HTR-8/SVneo (cell line): ENCODE data around the gene SPTBN5.

Source experiments
- DNase-seq: peaks from one replicate; pipeline ENCODE4 v3.0.0; 2011; ENCODE audit warnings: low spot score, mixed read lengths; ENCODE audit not compliant: insufficient read length
- FAIRE-seq: peaks from 2 replicates; lab custom pipeline; 2011; peaks lifted over from hg19 to GRCh38; lab: Jason Lieb, UNC

Gene SPTBN5

DNA sequence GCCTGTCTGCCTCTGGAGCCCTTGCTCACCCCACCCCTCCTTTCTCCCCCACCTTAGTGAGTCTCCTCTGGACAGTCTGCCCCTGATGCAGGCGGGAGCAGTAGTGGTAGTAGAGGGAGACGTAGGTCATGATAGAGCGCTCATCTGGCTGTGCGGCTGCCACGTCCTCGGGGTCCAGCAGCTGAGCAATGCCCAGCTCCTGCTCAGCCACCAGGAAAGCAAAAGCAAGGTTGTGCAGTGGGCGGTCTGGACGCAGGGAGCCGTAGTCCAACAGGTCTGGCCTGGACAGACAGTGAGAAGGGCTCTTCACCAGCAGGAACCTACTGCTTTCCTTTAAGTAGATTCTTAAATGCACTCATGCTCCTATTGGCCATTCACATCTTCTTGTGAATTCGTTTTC is 6.7 kb downstream of the SPTBN5 start:
- no peak for DNase-seq
- FAIRE-seq: no peak

DNA sequence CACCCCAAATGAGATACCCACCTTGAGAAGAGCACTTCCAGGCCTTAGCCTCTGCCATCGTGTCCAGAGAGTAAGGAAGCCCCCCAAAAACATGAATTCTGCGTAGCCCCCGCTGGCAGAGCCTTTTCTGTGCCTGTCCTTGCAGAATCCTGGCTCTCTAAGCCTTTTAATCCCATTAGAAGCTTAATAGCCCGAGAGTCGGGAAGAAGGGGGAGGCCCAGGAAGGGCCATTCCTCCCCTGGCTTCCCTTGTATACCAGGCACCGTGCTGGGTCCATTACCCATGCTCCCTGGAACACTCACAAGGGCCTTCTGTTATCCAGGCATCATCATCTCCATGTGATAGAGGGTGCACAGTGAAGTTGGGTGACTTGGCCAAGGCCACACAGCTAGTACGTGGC is 7.1 kb downstream of the SPTBN5 start:
- no peak for FAIRE-seq
- no peak for DNase-seq

DNA sequence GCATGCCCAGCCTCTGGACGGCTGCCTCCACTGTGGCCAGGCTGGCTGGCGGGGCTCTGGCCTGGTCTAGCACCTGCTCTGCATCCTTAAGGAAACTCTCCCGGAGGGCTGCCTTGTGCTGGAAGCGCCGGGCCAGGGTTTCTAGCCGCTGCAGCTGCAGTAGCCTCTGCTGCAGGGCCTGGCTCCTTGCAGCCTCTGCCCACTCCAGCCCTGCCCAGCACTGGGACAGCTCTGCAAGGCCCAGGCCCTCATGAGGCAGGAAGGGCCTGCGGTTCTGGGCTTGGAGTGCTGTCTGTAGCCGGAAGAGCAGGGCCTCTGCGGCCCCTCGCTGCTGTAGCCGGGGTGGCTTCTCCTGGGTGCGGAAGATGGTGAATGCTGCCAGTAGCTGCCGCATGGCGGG is 8.0 kb downstream of the SPTBN5 start:
- FAIRE-seq (no peak), DNase-seq (no peak)

GRCh38 chr15:41885321-41885720 is 8.5 kb downstream of the SPTBN5 start:
- FAIRE-seq (no peak), DNase-seq (no peak)

GRCh38 chr15:41884458-41884857 is 9.4 kb downstream of the SPTBN5 start:
- no peak for DNase-seq
- FAIRE-seq: no peak

DNA sequence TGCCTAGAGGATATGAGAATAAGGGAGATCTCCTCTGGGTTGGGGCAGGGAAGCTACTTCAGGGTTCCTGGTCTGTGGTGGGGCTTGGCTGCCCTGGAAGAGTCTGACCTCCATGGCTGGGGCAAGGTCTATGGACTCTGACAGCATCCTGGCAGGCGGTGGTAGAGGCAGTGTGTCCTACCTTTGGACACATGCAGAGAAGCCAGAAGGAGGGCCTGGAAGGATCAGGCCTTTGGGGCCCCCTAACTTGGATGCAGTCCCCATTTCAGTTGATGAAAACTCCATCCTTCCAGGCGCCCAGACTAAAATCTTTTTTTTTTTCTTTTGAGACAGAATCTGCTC is 10.4 kb downstream of the SPTBN5 start:
- DNase-seq: no peak

GRCh38 chr15:41882689-41883483 is 11.0 kb downstream of the SPTBN5 start:
- DNase-seq: no peak
- no peak for FAIRE-seq

More for the DNA sequence above, 10.4 kb downstream of the SPTBN5 start:
- no peak for FAIRE-seq

- DNase-seq: no peak
- FAIRE-seq: no peak
These were observed 11.7 kb downstream of the SPTBN5 start for GRCh38 chr15:41881920-41882688.

DNA sequence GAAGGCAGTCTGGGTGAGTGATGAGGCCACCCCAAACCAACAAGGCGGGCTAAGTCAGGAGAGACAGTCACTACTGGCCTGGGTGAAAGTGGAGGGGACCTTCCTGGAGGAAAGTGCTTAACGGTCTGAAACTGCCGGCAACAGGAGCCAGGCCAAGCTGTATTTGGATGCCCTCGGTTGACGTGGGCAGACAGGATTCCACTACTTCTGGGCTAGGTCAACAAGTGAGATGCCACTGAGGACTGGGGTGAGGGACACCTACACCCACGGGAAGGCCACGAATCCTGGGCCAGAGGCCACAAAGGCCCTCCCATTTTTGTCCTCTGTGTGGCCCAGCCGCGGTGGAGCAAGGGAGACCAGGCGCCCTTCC is 12.3 kb downstream of the SPTBN5 start:
- FAIRE-seq (no peak), DNase-seq (no peak)

- no peak for FAIRE-seq
- no peak for DNase-seq
These were observed 12.8 kb downstream of the SPTBN5 start for GRCh38 chr15:41881086-41881485.

DNA sequence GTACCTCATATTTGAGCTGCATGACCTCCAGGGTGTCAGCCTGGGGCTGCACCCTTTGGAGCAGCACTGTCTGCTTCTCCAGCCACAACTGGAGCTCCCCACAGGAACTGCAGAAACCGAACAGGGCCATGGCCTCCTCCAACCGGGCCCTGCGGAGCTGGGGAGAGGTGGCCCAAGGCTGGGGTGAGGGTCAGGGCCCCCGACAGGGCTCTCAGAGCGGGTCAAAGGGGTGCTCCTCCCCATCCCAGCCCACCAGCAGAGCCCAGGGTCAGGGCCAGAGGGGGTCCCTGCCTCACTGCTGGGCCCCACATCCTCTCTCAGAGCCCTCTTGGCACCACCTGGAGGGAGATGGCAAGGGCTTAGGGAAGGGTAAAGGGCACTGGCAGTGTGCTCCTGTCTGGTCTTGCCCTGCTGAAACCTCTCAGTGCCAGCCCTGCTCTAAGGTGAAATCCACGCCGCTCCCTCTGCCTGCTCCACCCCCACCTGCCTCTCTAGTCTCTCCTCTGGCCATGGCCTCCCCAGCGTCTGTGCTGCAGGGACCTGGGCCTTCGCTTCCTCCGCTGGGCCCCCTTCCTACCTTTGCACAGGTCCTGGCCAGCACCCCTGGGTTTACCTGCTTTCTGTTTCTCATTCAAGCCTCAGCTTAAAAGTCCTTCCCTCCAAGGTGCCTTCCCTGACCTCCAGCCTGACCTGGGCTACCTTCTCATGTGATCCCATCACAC is 13.5 kb downstream of the SPTBN5 start:
- FAIRE-seq: no peak
- no peak for DNase-seq

DNA sequence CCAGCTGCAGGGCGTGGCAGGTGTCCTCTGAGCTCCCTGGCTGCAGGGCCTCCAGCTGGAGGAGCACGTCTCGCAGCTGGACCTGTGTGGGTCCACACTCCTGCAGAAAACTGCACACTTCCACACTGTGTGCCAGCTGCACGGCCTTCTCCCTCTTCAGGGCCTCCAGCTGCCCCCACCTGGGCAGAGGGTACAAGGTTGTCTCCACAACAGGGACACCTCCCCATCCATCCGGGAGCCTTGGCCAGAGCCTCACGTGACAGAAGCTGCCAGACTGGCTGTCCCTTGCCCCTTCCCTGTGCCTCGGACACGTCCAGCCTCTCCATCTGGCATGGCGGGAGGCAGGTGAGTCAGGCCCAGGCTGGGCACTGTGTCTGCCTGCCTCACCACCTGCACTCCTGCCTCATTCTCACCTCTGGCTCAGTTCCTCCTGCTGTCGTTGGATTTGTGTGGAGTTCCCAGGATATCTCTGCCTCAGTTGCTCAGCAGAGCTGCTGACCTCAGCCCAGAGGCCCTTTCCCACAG is 14.5 kb downstream of the SPTBN5 start:
- no peak for DNase-seq
- FAIRE-seq: no peak

- no peak for DNase-seq
These were observed 15.5 kb downstream of the SPTBN5 start for GRCh38 chr15:41878355-41878699.

DNA sequence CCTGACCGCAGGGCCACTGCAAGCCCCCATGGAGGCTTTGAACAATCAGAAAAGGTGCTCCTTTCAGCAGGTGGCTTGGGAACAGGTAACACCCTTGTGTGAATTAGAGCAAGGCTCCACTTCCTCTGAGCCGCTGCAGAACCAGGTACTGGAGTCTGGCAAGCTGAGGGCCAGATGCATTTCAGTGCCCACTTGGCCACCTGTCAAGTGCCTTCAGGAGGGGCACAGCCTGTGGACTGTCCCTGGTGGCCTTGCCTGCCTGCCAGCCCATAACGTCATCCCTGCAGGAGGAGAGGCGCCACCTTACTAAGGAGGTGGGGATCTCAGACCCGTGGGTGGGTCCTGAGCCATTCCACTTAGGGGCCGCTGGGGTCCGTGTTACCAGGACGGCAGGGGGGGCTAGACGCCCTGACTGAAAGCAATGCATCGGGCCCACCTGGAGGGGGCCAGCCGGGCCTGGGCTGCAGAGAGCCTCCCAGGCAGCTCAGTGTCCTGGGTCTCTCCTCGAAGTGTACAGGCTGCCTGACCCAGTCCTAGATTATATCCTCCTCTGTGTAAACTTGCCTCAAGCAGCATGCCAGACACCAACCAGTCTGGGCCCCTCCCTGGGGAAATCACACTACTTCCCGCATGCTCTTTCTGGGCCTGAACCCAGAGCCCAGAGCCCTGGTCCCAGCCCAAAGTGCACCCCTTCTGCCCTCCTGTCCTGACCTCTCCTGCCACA is 16.1 kb downstream of the SPTBN5 start:
- no peak for DNase-seq
- FAIRE-seq: no peak

More at GRCh38 chr15:41878355-41878699, 15.5 kb downstream of the SPTBN5 start:
- no peak for FAIRE-seq

- DNase-seq (no peak), FAIRE-seq (no peak)
These were observed 17.2 kb downstream of the SPTBN5 start for GRCh38 chr15:41876689-41877088.

DNA sequence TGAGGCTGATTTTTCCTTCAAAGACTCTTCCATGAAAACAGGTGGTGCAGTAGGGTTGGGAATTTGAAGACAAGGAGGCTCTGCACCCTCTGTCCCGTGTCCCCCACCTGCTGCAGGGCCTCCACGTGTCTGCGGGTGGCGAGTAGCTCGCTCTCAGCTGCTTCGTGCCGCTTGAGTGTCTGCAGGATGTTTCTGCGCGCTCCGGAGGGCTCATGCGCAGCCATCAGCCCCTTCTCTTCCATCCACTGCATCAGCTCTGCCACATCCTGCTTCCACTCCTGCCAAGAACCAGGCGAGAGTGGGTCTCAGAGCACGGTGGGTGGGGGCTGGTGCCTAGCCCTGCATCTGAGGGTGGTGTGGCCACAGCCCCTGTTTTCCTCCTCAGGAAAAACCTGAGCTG is 17.8 kb downstream of the SPTBN5 start:
- no peak for DNase-seq
- no peak for FAIRE-seq

- DNase-seq (no peak), FAIRE-seq (no peak)
These were observed 19.1 kb downstream of the SPTBN5 start for GRCh38 chr15:41874736-41875135.

DNA sequence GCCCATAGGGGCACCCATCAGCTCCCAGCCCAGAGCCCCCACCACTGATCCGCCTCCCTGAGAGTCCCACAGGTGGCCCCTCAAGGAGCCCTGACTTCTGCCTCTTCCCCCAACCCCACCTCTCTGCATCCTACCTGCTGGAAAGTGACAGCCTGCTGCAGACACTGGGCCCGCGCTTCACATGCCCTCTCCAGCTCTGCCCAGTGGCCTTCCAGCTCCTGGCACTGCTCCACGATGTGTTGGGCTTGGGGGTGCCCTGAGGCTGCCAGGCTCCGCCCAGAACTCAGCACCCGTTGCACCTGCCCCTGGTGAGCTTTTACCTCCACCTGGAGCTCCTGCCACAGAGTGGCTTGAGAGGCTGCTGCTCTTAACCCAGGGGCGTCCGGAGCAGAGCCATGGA is 20.1 kb downstream of the SPTBN5 start:
- DNase-seq (no peak), FAIRE-seq (no peak)

- DNase-seq: no peak
These were observed 21.6 kb downstream of the SPTBN5 start for GRCh38 chr15:41872166-41872747.

More at GRCh38 chr15:41872166-41872747, 21.6 kb downstream of the SPTBN5 start:
- no peak for FAIRE-seq
